Measurements from ENCODE around the gene COTL1.

The COTL1 gene

GRCh38 chr16:84648595-84649510 lies 31.0 kb upstream of the COTL1 start:
- Histone ChIP-seq H3K9ac (ENCODE audit: low read length) (peak overlapping the region; percentile 59), H2AFZ (ENCODE audit: low read depth, low read length, severe bottlenecking) (no peak overlapping the region)

GRCh38 chr16:84647828-84648594 lies 30.1 kb upstream of the COTL1 start, which contains the start of gene KLHL36:
Gene KLHL36, plus strand, starts transcription at chr16:84648511. Its CDS starts 2,357 bp downstream, at chr16:84650868.
- Histone ChIP-seq H3K4me3 (ENCODE audit: insufficient read depth, low read length, poor library complexity, severe bottlenecking) (peak within 1 kb of the TSS; percentile 71), H3K36me3 (ENCODE audit: low read length) (0 out of 2 replicates have a peak, but pooled peaks cover 5% of the 10 kb centered on the region), H3F3A (ENCODE audit: insufficient read depth) (no peaks in the 10 kb centered on the region), H2AFZ (ENCODE audit: low read depth, low read length, severe bottlenecking) (peak within 1 kb of the TSS; percentile 66), H3K9ac (ENCODE audit: low read length) (peak within 1 kb of the TSS; percentile 59), H3K4me2 (ENCODE audit: low read depth, low read length, poor library complexity, severe bottlenecking) (peak within 1 kb of the TSS; percentile 67), H4K20me1 (ENCODE audit: low read depth, low read length) (no peaks in the 10 kb centered on the region), H3K9me3 (ENCODE audit: insufficient read depth, low read length) (no peaks in the 10 kb centered on the region), H3K27me3 (ENCODE audit: low read length) (no peaks in the 10 kb centered on the region), H3K79me2 (ENCODE audit: insufficient read depth, low read length) (no peaks in the 10 kb centered on the region), H3K9me2 (replicated peaks; ENCODE audit: insufficient read depth, low read length) (no peaks in the 10 kb centered on the region), H3K27ac (ENCODE audit: low read depth, low read length) (no peak within 1 kb of the TSS)
- TF ChIP-seq EZH2phosphoT487 (conservative IDR thresholded peaks at IDR 0.05; ENCODE audit: low read length) (no peak), CTCF (IDR thresholded peaks at IDR 0.05; ENCODE audit: insufficient read depth, low read length, poor library complexity, severe bottlenecking) (no peak)

More at GRCh38 chr16:84648595-84649510, 31.0 kb upstream of the COTL1 start:
- peak overlapping the region; percentile 67 for H3K4me2 ChIP-seq (ENCODE audit: low read depth, low read length, poor library complexity, severe bottlenecking)
- no peak overlapping the region for H3K27ac ChIP-seq (ENCODE audit: low read depth, low read length)
- no peaks in the 10 kb centered on the region for H3K27me3 ChIP-seq (ENCODE audit: low read length)
- no peaks in the 10 kb centered on the region for H3K79me2 ChIP-seq (ENCODE audit: insufficient read depth, low read length)
- no peaks in the 10 kb centered on the region for H4K20me1 ChIP-seq (ENCODE audit: low read depth, low read length)
- no peaks in the 10 kb centered on the region for H3F3A ChIP-seq (ENCODE audit: insufficient read depth)
- no peaks in the 10 kb centered on the region for H3K9me3 ChIP-seq (ENCODE audit: insufficient read depth, low read length)
- H3K4me3 ChIP-seq (ENCODE audit: insufficient read depth, low read length, poor library complexity, severe bottlenecking) = peak overlapping the region; percentile 71
- TF ChIP-seq EZH2phosphoT487 (conservative IDR thresholded peaks at IDR 0.05; ENCODE audit: low read length) (no peak), CTCF (IDR thresholded peaks at IDR 0.05; ENCODE audit: insufficient read depth, low read length, poor library complexity, severe bottlenecking) (no peak)
- H3K9me2 ChIP-seq (replicated peaks; ENCODE audit: insufficient read depth, low read length) = no peaks in the 10 kb centered on the region
- H3K36me3 ChIP-seq (ENCODE audit: low read length) = 0 out of 2 replicates have a peak, but pooled peaks cover 5% of the 10 kb centered on the region

GRCh38 chr16:84643674-84644073 lies 25.8 kb upstream of the COTL1 start:
- H3K4me3 ChIP-seq (ENCODE audit: insufficient read depth, low read length, poor library complexity, severe bottlenecking) = no peak overlapping the region
- peak overlapping the region; percentile 4 for H3K4me2 ChIP-seq (ENCODE audit: low read depth, low read length, poor library complexity, severe bottlenecking)
- no peaks in the 10 kb centered on the region for H4K20me1 ChIP-seq (ENCODE audit: low read depth, low read length)
- no peaks in the 10 kb centered on the region for H3K27me3 ChIP-seq (ENCODE audit: low read length)
- H3K9me3 ChIP-seq (ENCODE audit: insufficient read depth, low read length) = no peaks in the 10 kb centered on the region
- H2AFZ ChIP-seq (ENCODE audit: low read depth, low read length, severe bottlenecking) = no peak overlapping the region
- no peak for TF ChIP-seq CTCF (IDR thresholded peaks at IDR 0.05; ENCODE audit: insufficient read depth, low read length, poor library complexity, severe bottlenecking)
- no peak for TF ChIP-seq EZH2phosphoT487 (conservative IDR thresholded peaks at IDR 0.05; ENCODE audit: low read length)
- no peak overlapping the region for H3K9ac ChIP-seq (ENCODE audit: low read length)
- H3K27ac ChIP-seq (ENCODE audit: low read depth, low read length) = no peak overlapping the region
- no peaks in the 10 kb centered on the region for H3K36me3 ChIP-seq (ENCODE audit: low read length)
- H3K79me2 ChIP-seq (ENCODE audit: insufficient read depth, low read length) = no peaks in the 10 kb centered on the region
- no peaks in the 10 kb centered on the region for H3F3A ChIP-seq (ENCODE audit: insufficient read depth)
- no peaks in the 10 kb centered on the region for H3K9me2 ChIP-seq (replicated peaks; ENCODE audit: insufficient read depth, low read length)
